SU-DHL-6 (cell line): ENCODE measurements around the gene LENEP.
"Not testable (repeated sequence)": the region's sequence is repeated elsewhere in the genome, so short reads cannot be mapped to it uniquely, and the experiment has no call there.

Experiments used
- H2AFZ ChIP-seq: fragments of 200-600 bp; sonication (generic); 2 replicates; pipeline ENCODE4 v1.6.1; 2014; ENCODE audit warnings: low read depth, mild to moderate bottlenecking, moderate library complexity, mixed read lengths, antibody characterized with exemption, low read length; ENCODE audit not compliant: severe bottlenecking
- H3F3A ChIP-seq: fragments of 200-600 bp; shearing (Covaris generic); 2 replicates; pipeline ENCODE4 v1.6.0; 2016; ENCODE audit warnings: antibody characterized with exemption, mild to moderate bottlenecking; ENCODE audit not compliant: insufficient read depth
- H3K27ac ChIP-seq: fragments of 200-600 bp; sonication (generic); 2 replicates; pipeline ENCODE4 v1.5.1; 2016; ENCODE audit warnings: low read depth, mild to moderate bottlenecking, low read length, moderate library complexity, mixed read lengths
- H3K27me3 ChIP-seq: fragments of 200-600 bp; sonication (generic), shearing (Covaris generic); 2 replicates; pipeline ENCODE4 v1.6.0; 2014; ENCODE audit warnings: mild to moderate bottlenecking, low read length
- H3K36me3 ChIP-seq: fragments of 200-600 bp; sonication (generic); 2 replicates; pipeline ENCODE4 v1.6.1; 2014; ENCODE audit warnings: mild to moderate bottlenecking, low read length, mixed read lengths
- H3K4me2 ChIP-seq: fragments of 300-600, 200-600 bp; shearing (Covaris generic), sonication (generic); 2 replicates; pipeline ENCODE4 v1.6.0; 2014; ENCODE audit warnings: low read length, low read depth, mild to moderate bottlenecking; ENCODE audit not compliant: poor library complexity, severe bottlenecking
- H3K4me3 ChIP-seq: fragments of 200-600 bp; sonication (generic); 2 replicates; pipeline ENCODE4 v1.5.1; 2014; ENCODE audit warnings: antibody characterized with exemption, low read length, mild to moderate bottlenecking, mixed read lengths; ENCODE audit not compliant: insufficient read depth, poor library complexity, severe bottlenecking
- H3K79me2 ChIP-seq: fragments of 200-600 bp; sonication (generic); 2 replicates; pipeline ENCODE4 v1.6.1; 2014; ENCODE audit warnings: mild to moderate bottlenecking, low read length, moderate library complexity; ENCODE audit not compliant: insufficient read depth
- H3K9ac ChIP-seq: fragments of 200-600 bp; sonication (generic); 2 replicates; pipeline ENCODE4 v1.7.0; 2014; ENCODE audit warnings: mild to moderate bottlenecking, low read length
- H3K9me2 ChIP-seq: fragments of 200-600 bp; sonication (generic); replicated peaks from 2 replicates; pipeline ENCODE4 v1.6.1; 2014; ENCODE audit warnings: low read length; ENCODE audit not compliant: insufficient read depth
- H3K9me3 ChIP-seq: fragments of 200-600 bp; sonication (generic); 2 replicates; pipeline ENCODE4 v1.6.1; 2014; ENCODE audit warnings: low read length, mixed read lengths; ENCODE audit not compliant: insufficient read depth
- H4K20me1 ChIP-seq: fragments of 200-600 bp; sonication (generic); 2 replicates; pipeline ENCODE4 v1.6.1; 2014; ENCODE audit warnings: low read depth, mild to moderate bottlenecking, antibody characterized with exemption, low read length, moderate library complexity, mixed read lengths
- EZH2phosphoT487 ChIP-seq: fragments of 200-600 bp; sonication (generic), shearing (Covaris generic); conservative IDR thresholded peaks from 2 replicates; pipeline ENCODE4 v1.6.1; 2018; ENCODE audit warnings: mild to moderate bottlenecking, antibody characterized with exemption, low read length, moderate library complexity, mixed read lengths
- TF ChIP-seq, protein P1 (sequence below): fragments of 200-600 bp; sonication (generic); IDR thresholded peaks from one replicate; pipeline ENCODE4 v1.5.1; 2017; ENCODE audit warnings: antibody characterized with exemption, mild to moderate bottlenecking, low read length, moderate library complexity; ENCODE audit not compliant: insufficient read depth, poor library complexity, severe bottlenecking

The LENEP gene

DNA sequence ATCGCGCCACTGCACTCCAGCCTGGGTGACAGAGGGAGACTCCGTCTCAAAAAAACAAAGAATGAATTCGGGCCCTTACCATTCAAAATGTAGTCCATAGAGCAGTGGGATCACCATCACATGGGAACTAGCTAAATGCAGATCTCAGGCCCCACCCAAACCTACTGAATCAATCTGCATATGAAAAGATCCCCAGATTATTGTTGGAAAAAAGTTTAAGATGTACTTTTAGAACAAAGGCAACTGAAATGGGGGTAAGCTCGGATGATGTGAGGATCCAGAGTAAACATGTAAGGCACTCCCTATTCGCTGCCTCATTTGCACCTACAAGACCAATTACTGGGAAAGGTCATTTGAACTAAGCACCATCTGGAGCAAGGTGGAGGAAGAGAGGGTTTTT is 11.0 kb upstream of the LENEP start:
- Histone ChIP-seq H3F3A (peaks cover 20% of the 10 kb centered on the region), H3K9ac (peak overlapping the region; percentile 68), H2AFZ (peak overlapping the region; percentile 73), H3K9me3 (no peaks in the 10 kb centered on the region), H3K36me3 (peaks cover 7% of the 10 kb centered on the region), H3K9me2 (no peaks in the 10 kb centered on the region), H3K27me3 (no peaks in the 10 kb centered on the region), H3K79me2 (peaks cover 40% of the 10 kb centered on the region), H4K20me1 (no peaks in the 10 kb centered on the region), H3K4me2 (peak overlapping the region; percentile 92), H3K4me3 (peak overlapping the region; percentile 67), H3K27ac (peak overlapping the region; percentile 77)
- TF ChIP-seq, protein P1, sequence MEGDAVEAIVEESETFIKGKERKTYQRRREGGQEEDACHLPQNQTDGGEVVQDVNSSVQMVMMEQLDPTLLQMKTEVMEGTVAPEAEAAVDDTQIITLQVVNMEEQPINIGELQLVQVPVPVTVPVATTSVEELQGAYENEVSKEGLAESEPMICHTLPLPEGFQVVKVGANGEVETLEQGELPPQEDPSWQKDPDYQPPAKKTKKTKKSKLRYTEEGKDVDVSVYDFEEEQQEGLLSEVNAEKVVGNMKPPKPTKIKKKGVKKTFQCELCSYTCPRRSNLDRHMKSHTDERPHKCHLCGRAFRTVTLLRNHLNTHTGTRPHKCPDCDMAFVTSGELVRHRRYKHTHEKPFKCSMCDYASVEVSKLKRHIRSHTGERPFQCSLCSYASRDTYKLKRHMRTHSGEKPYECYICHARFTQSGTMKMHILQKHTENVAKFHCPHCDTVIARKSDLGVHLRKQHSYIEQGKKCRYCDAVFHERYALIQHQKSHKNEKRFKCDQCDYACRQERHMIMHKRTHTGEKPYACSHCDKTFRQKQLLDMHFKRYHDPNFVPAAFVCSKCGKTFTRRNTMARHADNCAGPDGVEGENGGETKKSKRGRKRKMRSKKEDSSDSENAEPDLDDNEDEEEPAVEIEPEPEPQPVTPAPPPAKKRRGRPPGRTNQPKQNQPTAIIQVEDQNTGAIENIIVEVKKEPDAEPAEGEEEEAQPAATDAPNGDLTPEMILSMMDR, result no peak
- no peak for TF ChIP-seq EZH2phosphoT487

DNA sequence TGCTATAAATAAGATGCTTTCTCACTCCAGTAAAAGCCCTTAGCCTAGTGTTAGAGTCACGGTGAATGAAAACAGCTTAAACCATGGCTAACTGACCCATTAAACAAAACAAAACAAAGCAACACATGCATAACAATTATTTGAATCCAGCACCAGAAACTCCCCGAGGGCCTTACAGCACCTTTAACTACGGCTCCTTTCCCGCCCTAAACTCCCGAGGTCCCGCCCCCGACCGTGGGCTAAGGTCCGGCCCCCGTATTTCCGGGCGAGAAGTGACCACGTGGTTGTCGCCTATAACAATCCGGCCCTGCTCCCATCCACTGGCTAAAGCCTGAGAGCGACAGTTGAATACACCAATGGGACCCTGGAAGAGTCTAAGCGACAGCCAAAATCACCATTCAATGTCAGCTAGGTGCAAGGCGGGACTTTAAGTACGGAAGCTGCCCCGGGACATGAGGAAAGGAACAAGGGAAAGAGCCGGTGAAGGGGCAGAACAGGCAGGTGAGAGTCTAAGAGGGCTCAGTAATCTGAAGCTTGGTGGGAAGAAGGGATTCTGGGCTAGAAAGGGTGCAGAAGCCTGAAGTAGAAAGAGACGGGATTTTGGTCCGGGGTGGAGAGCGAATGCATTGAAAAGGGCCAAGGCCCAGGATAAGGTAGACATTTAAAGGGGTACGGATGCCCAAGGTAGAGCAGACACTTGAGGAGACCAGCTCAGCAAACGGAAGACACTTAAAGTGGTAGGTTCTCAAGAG is 10.3 kb upstream of the LENEP start, which contains the start of gene FLAD1:
TSS of gene FLAD1 (plus strand) at position 448 of the 752 bp plus-strand sequence. CDS start 351 bp downstream, outside the sequence.
- Histone ChIP-seq H4K20me1 (no peaks in the 10 kb centered on the region), H3K4me2 (peak within 1 kb of the TSS; percentile 100), H2AFZ (peak within 1 kb of the TSS; percentile 73), H3K27me3 (no peaks in the 10 kb centered on the region), H3K36me3 (peaks cover 6% of the 10 kb centered on the region), H3K27ac (peak within 1 kb of the TSS; percentile 77), H3K9me2 (no peaks in the 10 kb centered on the region), H3K79me2 (peaks cover 33% of the 10 kb centered on the region), H3K4me3 (peak within 1 kb of the TSS; percentile 84), H3F3A (peaks cover 19% of the 10 kb centered on the region), H3K9me3 (no peaks in the 10 kb centered on the region), H3K9ac (peak within 1 kb of the TSS; percentile 92)
- TF ChIP-seq, protein P1, result no peak
- no peak for TF ChIP-seq EZH2phosphoT487

DNA sequence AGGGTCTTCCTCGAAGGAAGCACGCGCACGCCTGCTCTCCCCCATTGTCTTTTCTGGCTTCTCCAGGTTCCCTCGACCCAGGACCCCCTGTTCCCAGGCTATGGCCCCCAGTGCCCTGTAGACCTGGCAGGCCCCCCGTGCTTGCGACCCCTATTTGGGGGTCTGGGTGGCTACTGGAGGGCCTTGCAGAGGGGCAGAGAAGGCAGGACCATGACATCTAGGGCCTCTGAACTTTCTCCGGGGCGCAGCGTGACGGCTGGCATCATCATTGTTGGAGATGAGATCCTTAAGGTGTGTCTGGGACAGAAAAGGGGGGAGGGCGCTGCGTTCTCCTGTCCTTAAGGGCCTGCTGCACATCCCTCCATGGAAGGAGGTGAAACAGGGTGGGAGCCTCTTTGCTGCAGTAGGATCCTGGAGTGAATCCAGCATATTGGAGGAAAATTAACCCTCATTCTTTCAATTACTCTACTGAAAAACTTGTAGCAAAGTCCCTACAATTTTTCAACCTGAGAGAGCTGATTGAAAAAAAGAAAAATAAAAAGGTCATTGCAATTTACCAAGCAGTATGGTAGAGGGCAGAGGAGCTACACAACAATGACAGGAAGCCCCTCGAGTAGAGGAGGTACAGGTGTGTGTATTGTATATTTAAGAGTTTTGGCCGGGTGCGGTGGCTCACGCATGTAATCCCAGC is 9.5 kb upstream of the LENEP start:
- H3K9me3 ChIP-seq, result no peaks in the 10 kb centered on the region
- no peaks in the 10 kb centered on the region; the same call in 1 of the 2 replicates for H4K20me1 ChIP-seq
- no peak overlapping the region for H2AFZ ChIP-seq
- peak overlapping the region; percentile 92 for H3K9ac ChIP-seq
- H3K9me2 ChIP-seq, result no peaks in the 10 kb centered on the region
- peaks cover 30% of the 10 kb centered on the region for H3K79me2 ChIP-seq
- H3K27me3 ChIP-seq, result no peaks in the 10 kb centered on the region
- peaks cover 2% of the 10 kb centered on the region; the same call in 1 of the 2 replicates for H3K36me3 ChIP-seq
- H3K4me2 ChIP-seq, result peak overlapping the region; percentile 100
- TF ChIP-seq EZH2phosphoT487, result no peak
- TF ChIP-seq, protein P1, result peak; percentile 16
- H3K27ac ChIP-seq, result peak overlapping the region; percentile 54
- H3K4me3 ChIP-seq, result peak overlapping the region; percentile 84
- peaks cover 14% of the 10 kb centered on the region for H3F3A ChIP-seq

DNA sequence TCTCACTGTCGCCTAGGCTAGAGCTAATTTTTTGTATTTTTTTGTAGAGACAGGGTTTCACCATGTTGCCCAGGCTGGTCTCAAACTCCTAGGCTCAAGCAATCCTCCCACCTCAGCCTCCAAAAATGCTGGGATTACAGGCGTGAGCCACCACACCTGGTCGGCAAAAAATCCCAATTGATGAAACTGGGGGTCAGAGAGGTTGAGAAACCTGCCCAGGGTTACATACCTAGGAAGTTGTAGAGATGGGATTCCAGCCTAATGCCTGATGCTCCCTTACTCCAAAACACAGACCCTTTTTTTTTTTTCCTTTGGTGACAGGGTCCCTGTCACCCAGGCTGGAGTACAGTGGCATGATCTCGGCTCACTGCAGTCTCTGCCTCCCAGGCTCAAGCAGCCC is 6.7 kb upstream of the LENEP start:
- not testable (repeated sequence) for H2AFZ ChIP-seq, H3K4me2 ChIP-seq, H3K27ac ChIP-seq, H3K9ac ChIP-seq, H3F3A ChIP-seq, H3K36me3 ChIP-seq, H4K20me1 ChIP-seq, H3K9me3 ChIP-seq, H3K4me3 ChIP-seq, H3K27me3 ChIP-seq, H3K9me2 ChIP-seq
- H3K79me2 ChIP-seq, result peaks cover 30% of the 10 kb centered on the region
